Lower leg skin (tissue), 3 donors: ENCODE data around the gene A4GALT.

ENCODE experiments used
- POLR2A ChIP-seq, 2 donors: fragments of 450-650 bp; IDR thresholded peaks; one replicate each; pipeline ENCODE4 v1.6.1; 2016 to 2017; ENCODE audit warnings: antibody characterized with exemption in 2 of 2, mild to moderate bottlenecking in 1 of 2, moderate library complexity in 1 of 2
- TF ChIP-seq, protein P1 (sequence below), 3 donors: fragments of 450-650 bp; IDR thresholded peaks; one replicate each; pipeline ENCODE4 v1.5.1; 2016; ENCODE audit warnings: antibody characterized with exemption in 3 of 3, mild to moderate bottlenecking in 3 of 3, moderate library complexity in 2 of 3

DNA sequence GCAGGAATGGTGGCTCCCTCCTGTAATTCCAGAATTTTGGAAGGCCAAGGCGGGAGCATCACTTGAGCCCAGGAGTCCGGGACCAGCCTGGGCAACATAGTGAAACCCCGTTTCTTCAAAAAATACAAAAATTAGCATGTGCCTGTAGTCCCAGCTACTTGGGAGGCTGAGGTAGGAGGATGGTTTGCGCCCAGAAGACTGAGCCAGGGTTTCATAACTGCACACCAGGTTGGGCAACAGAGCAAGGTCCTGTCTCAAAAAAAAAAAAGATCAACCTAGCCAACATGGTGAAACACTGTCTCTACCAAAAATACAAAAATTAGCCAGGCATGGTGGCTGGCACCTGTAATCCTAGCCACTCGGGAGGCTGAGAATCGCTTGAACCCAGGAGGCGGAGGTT is 6.4 kb downstream of the A4GALT start:
- TF ChIP-seq, protein P1, sequence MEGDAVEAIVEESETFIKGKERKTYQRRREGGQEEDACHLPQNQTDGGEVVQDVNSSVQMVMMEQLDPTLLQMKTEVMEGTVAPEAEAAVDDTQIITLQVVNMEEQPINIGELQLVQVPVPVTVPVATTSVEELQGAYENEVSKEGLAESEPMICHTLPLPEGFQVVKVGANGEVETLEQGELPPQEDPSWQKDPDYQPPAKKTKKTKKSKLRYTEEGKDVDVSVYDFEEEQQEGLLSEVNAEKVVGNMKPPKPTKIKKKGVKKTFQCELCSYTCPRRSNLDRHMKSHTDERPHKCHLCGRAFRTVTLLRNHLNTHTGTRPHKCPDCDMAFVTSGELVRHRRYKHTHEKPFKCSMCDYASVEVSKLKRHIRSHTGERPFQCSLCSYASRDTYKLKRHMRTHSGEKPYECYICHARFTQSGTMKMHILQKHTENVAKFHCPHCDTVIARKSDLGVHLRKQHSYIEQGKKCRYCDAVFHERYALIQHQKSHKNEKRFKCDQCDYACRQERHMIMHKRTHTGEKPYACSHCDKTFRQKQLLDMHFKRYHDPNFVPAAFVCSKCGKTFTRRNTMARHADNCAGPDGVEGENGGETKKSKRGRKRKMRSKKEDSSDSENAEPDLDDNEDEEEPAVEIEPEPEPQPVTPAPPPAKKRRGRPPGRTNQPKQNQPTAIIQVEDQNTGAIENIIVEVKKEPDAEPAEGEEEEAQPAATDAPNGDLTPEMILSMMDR (IDR thresholded peaks at IDR 0.05), result no peak
- TF ChIP-seq POLR2A (IDR thresholded peaks at IDR 0.05), result no peak
